Suprapubic skin (tissue), 4 donors: ENCODE data around the gene IMMT.

ENCODE experiments used
- EP300 ChIP-seq: sonication (generic); formaldehyde crosslinking; IDR thresholded peaks from one replicate; pipeline ENCODE4 v1.6.1; 2017; ENCODE audit warnings: antibody characterized with exemption
- POLR2A ChIP-seq, 2 donors: fragments of 450-650 bp; IDR thresholded peaks; one replicate each; pipeline ENCODE4 v1.6.1; 2017; ENCODE audit warnings: antibody characterized with exemption in 2 of 2, mild to moderate bottlenecking in 2 of 2, moderate library complexity in 2 of 2
- POLR2AphosphoS5 ChIP-seq, 3 donors: sonication (generic); formaldehyde crosslinking; IDR thresholded peaks; one replicate each; pipeline ENCODE4 v1.6.1; 2017; ENCODE audit warnings: antibody characterized with exemption in 3 of 3
- TF ChIP-seq, protein P1 (sequence below), 2 donors: fragments of 200-600 bp in 1 of 2; fragments of 450-650 bp in 1 of 2; sonication (generic) in 1 of 2; IDR thresholded peaks; one replicate each; pipeline ENCODE4 v1.5.1; 2016 to 2019; ENCODE audit warnings: antibody characterized with exemption in 2 of 2, mild to moderate bottlenecking in 1 of 2, moderate library complexity in 1 of 2

GRCh38 chr2:86221066-86221684, 25.9 kb upstream of the IMMT start:
- TF ChIP-seq, protein P1, sequence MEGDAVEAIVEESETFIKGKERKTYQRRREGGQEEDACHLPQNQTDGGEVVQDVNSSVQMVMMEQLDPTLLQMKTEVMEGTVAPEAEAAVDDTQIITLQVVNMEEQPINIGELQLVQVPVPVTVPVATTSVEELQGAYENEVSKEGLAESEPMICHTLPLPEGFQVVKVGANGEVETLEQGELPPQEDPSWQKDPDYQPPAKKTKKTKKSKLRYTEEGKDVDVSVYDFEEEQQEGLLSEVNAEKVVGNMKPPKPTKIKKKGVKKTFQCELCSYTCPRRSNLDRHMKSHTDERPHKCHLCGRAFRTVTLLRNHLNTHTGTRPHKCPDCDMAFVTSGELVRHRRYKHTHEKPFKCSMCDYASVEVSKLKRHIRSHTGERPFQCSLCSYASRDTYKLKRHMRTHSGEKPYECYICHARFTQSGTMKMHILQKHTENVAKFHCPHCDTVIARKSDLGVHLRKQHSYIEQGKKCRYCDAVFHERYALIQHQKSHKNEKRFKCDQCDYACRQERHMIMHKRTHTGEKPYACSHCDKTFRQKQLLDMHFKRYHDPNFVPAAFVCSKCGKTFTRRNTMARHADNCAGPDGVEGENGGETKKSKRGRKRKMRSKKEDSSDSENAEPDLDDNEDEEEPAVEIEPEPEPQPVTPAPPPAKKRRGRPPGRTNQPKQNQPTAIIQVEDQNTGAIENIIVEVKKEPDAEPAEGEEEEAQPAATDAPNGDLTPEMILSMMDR (IDR thresholded peaks at IDR 0.05) = peak; percentile 50 to 76
- TF ChIP-seq POLR2A (IDR thresholded peaks at IDR 0.05) (no peak), EP300 (no peak), POLR2AphosphoS5 (IDR thresholded peaks at IDR 0.05) (no peak)
